GM12891 (cell line): Measurements from ENCODE around the gene EXOSC7.

Experiments
- POLR2A ChIP-seq: IDR thresholded peaks from 2 replicates; pipeline ENCODE4 v1.6.1; 2011; ENCODE audit warnings: low read depth, low read length, control low read depth
- SPI1 ChIP-seq: IDR thresholded peaks from 2 replicates; pipeline ENCODE4 v1.6.1; 2011; ENCODE audit warnings: low read depth, low read length, control low read depth
- TAF1 ChIP-seq: IDR thresholded peaks from 2 replicates; pipeline ENCODE4 v1.6.1; 2011; ENCODE audit warnings: low read depth, low read length, control low read depth

DNA sequence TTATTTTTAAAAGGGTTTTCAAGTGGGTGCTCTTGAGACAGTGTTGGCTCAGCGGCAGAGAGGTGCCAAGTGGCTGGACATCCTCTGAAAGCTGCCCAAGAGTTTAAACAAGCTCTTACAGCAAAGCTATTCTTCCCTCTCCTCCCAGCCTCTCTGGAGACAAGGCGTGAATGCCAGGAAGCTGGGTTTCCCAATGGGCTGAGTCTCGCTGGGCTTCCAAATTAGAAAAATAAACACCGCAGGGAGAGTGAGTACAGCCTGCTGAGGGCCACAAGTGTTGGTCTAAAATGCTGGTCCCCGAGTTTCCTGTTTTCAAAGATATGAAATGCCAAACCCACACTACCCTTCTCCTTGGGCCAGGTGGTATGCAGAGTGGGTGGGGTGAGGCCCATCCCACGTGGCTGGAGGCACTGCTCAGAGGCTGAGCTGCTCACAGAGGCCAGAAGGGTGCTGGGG, 36.4 kb upstream of the EXOSC7 start:
- TF ChIP-seq TAF1 (no peak), SPI1 (no peak), POLR2A (no peak)
